Stimulated activated CD4-positive, alpha-beta T cell treated with anti-CD3 and anti-CD28 coated beads, Interleukin-2, amount 100 ng/mL, for 24 hours (primary cell): ENCODE data around the gene SYDE1.
A peak's percentile ranks its signal among the peaks of the same experiment; 100 is the strongest.

Source experiments
- DNase-seq, 2 donors: peaks; one replicate each; pipeline ENCODE4 v3.0.0-alpha.2; 2020

SYDE1 gene

DNA sequence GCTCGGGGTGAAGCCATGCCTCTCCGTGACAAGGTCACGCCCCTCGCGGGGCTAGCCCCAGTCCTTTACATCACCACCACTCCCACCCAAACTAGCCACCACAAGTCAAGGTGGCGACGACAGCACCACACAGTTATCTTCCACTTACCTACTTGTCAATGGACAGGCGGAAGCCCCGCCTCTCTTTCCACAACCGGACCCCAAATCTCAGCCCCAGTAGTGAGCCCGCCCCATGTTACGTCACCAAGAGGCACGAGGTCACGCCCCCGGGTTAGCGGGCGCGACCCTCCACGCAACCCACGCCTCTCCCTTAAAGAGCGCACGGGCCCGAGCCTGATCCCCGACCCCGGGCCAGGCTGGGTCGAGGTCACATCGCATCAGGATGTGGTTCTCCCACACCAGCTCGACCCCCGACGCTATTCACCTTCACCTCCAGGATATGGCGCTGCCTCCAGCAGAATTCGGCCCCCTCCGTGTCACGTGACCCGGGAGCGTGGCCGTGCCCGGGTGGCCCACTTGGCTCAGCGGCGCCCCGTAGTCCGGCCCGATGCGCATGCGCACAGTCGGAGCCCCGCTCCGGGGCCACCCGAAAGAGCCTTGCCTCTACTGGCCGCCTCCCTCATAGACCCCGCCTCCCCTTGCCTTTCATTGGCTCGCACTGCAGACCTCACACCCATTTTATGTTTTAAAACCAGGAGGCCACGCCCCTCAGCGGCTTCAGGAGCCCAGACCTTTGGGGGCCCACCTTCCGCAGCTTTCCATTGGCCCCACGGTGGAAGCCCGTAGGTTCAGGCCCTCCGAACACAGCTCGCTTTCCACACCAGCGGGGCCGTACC, 18.2 kb downstream of the SYDE1 start:
- peak; percentile 98 for DNase-seq

DNA sequence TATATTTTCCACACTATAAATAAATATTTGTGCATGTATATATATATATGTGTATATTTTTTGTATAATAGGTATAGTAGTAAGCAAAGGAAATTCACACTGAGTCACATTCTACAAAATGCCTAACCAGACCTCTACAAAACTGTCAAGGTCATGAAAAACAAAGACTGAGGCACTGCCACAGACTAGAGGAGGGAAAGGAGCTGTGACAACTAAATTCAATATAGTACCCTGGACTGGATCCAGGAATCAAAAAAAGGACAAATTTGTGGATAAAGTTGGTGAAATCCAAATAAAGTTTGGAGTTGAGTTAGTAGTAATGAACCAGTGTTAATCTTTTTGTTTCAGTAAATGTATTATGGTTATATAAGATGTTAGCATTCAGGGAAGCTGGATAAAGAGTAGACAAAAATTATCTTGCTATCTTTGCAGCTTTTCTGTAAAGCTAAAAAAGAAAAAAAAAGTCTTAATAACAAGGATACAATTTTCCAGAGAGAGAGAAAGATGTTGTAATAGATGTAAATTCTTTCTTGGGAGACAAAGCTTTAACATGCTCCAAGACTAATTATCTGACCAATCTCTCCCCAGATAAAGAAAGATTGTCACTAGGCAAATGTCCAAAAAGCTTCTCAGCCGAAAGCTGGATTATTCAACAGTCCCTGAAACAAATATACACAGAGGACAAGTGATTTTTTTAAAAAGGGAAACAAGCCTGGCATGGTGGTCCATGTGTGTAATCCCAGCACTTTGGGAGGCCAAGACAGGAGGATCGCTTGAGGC, 19.1 kb downstream of the SYDE1 start:
- no peak for DNase-seq

DNA sequence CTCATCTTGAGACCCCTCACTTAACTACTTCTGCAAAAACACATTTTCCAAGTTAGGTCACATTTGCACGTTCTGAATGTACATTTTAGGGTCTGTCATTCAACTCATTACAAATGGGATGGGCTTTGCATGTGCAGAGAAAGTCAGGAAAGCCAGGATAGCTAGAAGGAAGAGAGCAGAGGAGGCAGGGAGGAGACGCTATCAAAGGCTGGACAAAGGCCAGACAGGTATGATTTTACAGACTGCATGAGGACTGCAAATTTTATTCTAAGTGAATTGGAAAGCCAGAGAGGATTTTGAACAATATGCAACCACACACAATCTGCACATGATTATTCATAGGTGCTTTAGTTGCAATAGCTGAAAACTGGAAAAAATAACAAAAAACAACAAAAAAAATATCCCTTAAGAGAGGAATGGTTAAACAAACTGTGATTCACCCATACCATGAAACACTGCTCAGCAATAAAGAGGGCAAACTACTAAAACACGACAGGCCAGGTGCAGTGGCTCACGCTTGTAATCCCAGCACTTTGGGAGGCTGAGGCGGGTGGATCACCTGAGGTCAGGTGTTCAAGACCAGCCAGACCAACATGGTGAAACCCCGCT, 21.1 kb downstream of the SYDE1 start:
- no peak for DNase-seq

DNA sequence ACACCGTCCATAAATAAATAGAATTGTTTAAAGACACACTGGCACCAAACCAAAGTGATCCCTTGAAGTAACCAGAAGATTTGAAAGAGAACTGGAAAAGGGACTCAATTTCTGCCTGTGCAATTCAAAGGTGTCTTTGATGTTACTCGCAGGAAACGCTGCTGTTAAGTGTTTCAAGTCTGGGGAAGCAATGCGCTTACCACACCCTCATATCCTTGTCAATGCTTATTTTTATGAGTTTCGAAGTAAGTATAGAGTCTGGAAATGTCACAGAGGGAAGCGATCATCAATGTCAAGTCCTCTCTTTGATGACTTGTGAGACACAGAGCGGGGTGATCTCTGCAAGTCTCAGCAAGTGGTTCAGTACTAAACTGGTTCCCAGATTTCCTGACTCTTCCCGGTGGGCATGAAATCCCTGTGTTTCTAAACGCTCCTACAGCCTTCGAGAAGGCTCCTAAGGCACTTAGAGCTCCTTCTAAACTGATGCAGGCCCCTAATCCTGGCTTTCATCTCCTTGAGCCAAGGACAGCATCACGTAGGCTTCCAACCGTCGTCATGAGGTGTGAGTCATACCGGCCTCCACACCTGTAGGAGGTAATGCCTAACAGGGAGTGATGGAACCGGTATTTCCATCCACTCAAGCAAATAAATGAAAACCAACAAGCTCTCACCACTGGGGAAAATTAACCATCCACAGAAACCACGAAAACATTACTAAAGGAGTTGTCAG, 22.8 kb downstream of the SYDE1 start:
- DNase-seq, result peak; percentile 41 to 51

DNA sequence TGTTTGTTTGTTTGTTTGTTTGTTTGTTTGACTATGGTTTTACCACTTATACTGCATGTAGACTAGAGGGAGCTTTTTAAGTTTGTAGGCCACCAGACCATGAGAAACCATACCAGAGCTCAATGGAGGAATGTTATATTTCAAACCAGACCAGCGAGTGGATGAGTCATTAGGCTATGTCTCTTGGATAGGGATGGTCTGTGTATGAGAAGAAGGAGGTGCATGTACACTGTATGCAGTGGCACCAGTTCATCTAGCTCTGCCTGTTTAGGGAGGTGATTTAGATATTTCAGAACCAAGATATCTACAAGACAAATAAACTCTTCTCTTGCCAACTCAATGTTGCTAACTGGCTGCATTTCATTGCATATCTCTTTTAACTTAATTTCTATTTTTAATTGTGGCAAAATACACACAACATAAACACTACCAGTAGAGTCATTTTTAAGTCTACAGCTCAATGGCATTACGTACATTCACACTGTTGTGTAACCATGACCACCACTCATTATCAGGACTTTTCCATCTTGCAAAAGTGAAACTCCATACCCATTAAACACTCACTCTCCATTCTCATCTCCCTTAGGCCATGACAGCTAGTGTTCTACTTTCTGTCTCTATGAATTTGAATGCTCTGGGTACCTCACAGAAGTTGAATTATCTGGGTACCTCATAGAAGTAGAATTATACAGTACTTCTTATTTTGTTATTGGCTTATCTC, 29.2 kb downstream of the SYDE1 start:
- no peak for DNase-seq

DNA sequence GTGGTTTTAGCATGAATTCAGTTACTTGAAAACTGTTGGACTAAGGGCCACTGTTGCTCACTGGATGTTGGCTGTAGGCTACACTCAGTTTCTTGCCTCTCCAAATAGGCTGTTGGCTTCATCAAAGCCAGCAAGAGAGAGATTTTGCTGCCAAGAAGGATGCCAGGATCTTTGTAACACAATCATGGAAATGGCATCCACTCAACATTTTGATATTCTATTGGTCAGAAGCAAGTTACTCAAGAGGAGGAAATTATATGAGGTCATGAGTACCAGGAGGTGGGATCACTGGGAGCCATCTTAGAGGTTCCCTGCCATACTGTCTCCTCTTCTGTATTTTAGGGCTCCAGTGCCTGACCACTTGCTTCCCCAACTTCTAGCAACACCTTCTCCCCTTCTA, 30.6 kb downstream of the SYDE1 start:
- DNase-seq, result no peak

DNA sequence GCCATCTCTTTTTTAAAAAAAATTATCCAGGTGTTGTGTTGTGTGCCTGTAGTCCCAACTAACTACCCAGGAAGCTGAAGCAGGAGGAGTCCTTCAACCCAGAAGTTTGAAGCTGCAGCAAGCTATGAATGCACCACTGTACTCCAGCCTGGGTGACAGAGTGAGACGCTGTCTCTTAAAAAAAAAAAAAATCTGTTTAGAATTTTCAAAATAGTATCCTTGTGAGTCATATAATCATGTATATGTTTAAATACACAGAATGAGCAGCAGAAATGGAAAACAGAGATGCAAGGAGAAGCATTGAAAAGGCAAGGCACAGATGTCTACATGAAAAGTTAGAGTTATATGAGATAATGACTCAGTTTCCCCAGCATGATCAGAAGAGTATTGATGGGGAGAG, 31.2 kb downstream of the SYDE1 start:
- no peak for DNase-seq

DNA sequence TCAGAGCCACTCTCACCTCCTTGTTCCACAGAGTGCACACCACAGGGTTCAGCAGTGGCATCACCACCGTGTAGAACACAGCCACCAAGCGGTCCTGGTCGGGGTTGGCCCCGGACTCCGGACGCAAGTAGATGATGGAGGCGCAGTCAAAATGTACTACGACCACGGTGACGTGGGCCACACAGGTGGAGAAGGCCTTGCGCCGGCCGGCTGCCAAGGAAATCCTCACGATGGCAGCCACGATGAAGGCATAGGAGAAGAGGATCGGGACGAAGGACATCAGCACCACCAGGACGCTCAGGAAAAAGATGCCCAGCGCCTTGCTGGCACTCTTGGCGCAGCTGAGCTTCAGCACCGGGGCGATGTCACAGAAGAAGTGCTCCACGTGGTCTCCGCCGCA, 33.9 kb downstream of the SYDE1 start:
- no peak for DNase-seq

DNA sequence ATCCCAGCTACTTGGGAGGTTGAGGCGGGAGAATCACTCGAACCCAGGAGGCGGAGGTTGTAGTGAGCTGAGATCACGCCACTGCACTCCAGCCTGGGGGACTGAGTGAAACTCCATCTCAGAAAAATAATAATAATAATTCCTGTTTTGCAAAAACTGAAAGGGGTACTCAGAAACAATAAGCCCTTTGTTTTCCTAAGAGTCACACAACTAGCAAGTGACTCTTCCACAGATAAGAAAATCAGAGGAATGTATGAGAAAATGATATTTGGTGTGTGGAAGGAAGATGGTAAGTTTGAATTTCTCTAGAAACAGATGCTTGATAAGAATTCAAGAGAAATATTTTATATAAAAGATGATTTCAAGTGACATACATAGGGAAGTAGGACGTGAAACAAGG, 35.1 kb downstream of the SYDE1 start:
- no peak for DNase-seq

DNA sequence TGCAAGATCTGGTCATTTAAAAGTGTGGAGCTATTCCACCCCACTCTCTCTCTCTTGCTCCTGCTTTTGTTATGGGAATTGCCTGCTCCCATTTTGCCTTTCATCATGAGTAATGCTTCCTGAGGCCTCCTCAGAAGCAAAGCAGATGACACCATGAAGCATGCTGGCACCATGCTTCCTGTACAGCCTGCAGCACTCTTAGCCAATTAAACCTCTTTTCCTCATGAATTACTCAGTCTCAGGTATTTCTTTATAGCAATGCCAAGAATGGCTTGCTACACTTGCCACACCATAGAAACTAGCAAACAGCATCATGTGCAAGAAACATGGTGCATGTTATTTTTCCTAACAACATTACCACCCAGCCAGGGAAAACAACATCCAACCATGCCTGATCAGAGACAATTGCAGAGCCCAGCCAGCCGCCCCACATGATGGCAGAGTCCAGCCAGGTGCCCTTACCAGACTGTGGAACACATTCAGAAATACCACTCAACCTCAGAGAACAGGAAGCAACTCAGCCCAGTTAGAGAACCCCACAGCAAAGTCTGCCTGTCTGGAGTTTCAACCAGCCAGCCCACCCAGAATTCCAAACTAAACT, 36.9 kb downstream of the SYDE1 start:
- DNase-seq, result no peak

DNA sequence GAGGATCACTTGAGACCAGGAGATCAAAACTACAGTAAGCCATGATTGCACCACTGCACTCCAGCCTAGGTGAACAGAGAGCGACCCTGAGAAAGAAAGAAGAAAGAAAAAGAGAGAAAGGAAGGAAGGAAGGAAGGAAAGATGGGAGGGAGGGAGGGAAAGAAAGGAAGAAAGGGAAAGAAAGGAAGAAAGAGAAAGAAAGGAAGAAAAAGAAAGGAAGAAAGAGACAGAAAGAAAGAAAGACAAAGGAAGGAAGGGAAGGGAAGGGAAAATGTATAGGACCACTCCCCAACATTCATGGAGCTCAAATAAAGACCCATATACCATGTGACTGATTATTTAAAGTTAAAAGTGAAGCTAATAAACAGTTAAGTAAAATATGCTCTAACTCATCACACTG, 39.9 kb downstream of the SYDE1 start:
- DNase-seq, result no peak

DNA sequence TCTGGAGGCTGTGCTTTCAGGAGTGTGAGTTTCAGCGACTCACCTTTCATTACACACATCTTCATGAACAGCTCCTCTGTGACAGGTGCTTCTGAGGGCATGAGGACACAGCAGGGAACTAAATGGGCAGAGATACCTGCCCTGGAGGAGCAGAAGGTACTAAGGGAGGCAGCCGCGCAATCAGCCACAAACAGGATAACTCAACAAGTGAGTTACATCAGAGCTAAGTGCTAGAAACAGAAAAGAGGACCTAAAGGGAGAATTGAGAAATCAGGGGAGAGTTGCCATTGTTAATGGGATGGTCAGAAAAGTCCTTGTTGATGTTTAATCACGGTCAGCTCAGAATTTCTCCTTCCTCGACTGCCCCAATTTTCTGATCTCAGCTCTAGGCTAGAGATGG, 42.5 kb downstream of the SYDE1 start:
- no peak for DNase-seq

DNA sequence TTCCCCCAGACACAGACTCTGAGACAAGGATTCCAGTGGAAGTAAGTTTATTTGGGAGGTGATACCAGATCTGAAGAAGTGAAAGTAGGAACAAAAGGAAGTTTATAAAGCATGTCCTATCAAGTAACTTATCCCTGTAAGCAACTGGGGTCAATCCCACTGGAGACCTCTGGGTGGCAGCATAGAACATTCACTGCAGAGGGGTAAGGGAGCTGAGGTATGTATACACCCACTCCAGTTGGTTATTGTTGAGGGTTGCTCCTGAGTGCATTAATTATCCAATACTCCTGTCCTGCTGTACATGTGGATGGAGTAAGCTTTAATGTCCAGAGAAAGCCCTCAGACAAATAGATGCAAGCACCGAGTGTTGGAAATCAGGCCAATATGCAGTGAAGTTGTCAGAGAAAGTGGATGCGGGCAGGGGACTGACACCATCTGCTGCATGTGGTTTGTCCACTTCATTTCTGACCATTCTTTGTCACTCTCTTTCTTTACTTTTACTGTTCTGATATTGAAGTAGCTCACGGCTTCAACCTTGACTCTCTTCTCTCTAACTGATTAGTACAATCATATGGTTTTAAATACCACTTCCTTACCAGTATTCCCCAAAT, 46.9 kb downstream of the SYDE1 start:
- peak; percentile 35 to 55 for DNase-seq

DNA sequence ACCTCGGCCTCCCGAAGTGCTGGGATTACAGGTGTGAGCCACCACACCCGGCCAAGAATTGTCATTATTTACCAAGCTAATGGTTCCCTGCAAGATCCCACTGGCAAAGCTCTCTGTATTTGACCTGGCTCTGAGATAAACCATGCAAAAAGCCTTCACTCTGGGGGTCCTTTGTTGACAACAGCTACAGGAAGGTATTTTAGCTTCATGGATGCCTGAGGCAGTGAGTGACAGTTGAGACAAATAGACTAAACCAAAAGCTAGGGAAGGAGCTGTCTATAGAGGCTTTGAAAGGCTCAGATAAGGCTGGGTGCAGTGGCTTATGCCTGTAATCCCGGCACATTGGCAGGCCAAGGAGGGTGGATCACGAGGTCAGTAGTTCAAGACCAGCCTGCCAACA, 48.1 kb downstream of the SYDE1 start:
- no peak for DNase-seq

DNA sequence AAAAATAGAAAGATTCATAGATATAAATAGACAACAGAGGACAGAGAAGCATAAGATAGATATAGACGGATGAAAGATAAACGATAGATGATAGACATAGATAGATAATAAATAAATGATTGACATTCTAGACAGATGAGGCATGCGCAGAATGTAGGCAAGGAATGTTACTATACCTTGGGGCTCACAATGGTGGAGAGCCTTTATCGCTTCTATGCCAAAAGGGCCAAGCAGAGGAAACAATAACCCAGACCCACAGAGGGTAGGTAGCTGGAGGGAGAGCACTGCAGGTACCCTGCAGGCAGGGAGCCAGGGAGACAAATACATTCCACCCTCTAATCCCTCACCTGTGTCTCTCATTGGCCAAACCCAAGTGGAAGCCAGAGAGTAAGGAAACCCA, 49.2 kb downstream of the SYDE1 start:
- DNase-seq, result no peak

DNA sequence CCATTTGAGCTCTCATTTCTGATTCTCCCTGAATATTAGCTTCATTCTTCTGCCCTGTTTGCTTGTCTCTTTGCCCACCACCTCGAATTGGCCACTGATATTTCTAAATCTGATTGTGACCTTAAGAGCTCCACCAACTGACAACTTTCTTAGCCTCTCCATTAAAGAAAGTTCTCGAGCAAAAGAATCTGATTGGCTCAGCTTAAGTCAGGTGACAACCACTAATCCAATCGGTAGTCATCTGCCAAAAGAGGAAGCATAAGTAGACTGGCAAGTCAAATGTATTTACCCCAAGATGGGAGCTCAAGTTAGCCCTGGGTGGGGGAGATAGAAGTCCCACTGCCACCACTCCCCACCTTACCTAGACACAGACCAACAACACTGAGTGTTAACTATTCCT, 52.0 kb downstream of the SYDE1 start:
- DNase-seq, result no peak

DNA sequence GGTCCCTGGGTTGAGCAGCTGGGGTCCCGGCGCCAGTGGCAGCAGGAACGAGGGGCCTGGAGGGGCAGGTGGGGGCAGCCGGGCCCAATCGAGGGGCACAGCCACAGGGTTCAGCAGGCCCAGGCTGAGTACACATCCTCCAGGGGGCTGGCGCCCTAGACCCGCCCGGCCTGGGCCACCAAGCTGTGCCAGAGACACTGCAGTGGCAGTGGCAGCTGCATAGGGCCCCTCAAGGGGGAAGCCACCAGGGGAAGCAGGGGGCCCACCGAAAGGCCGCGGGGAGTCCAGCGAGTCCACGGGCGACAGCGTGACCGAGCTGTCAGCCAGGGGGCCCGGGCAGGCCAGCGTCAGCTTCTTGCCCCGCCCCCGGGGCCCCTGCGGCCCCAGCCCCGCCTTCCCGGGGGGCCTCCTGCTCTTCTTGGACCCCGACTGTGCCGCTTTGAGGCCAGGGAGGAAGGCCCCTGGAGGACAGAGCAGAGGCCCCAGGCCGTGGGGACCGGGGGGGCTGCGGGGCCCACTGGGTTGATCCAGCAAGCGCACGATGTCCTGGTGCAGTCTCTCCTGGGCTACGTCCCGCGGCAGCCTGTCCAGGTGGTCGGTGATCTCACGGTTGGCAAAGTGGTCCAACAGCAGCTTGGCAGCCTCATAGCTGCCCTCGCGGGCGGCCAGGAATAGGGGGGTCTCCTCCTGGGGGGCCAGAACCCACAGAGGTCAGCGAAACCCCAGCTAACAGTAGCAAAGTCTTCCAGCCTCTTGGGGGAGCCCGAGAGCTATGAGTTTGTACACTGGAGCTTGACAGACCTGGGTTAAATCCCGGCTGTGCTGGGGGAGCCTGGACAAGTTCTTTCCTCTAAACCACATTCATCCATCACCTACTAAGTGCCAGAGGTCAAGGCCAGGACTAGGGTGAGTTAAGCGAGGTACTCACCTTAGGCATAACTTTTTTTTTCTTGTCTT, 54.1 kb downstream of the SYDE1 start:
- peak in 1 of 2 donors; percentile 16 for DNase-seq
